Skin epidermis (tissue), 12 donors: ENCODE data around the gene C1orf159.

Experiments
- H3K27ac ChIP-seq, 21 experiments: fragments of 200-600 bp; sonication (generic) in 11 of 21; one replicate each; pipeline ENCODE4 v1.5.0; 2020; ENCODE audit warnings: mild to moderate bottlenecking in 3 of 21, inconsistent platforms in 2 of 21, moderate library complexity in 2 of 21
- H3K4me3 ChIP-seq, 7 experiments: fragments of 200-600 bp; sonication (generic) in 2 of 7; one replicate each; pipeline ENCODE4 v1.5.0; 2020; ENCODE audit warnings: inconsistent platforms in 2 of 7, mild to moderate bottlenecking in 2 of 7, moderate library complexity in 1 of 7

C1orf159 gene

GRCh38 chr1:1047963-1048362 is 67.9 kb downstream of the C1orf159 start:
- H3K4me3 ChIP-seq: no peak overlapping the region
- no peak overlapping the region for H3K27ac ChIP-seq

- no peak overlapping the region for H3K4me3 ChIP-seq
- no peak overlapping the region for H3K27ac ChIP-seq
Measured at GRCh38 chr1:1047407-1047806, 68.5 kb downstream of the C1orf159 start.

- H3K27ac ChIP-seq: no peak overlapping the region
- H3K4me3 ChIP-seq: no peak overlapping the region
Measured at GRCh38 chr1:1046767-1047166, 69.1 kb downstream of the C1orf159 start.

GRCh38 chr1:1046243-1046642 is 69.6 kb downstream of the C1orf159 start:
- Histone ChIP-seq H3K4me3 (no peak overlapping the region), H3K27ac (no peak overlapping the region)

GRCh38 chr1:1045129-1045528 is 70.8 kb downstream of the C1orf159 start:
- no peak overlapping the region for H3K27ac ChIP-seq
- no peak overlapping the region for H3K4me3 ChIP-seq

- Histone ChIP-seq H3K27ac (no peak overlapping the region), H3K4me3 (no peak overlapping the region)
Measured at GRCh38 chr1:1044455-1045078, 71.3 kb downstream of the C1orf159 start.

- no peak overlapping the region for H3K4me3 ChIP-seq
- no peak overlapping the region for H3K27ac ChIP-seq
Measured at GRCh38 chr1:1043921-1044320, 72.0 kb downstream of the C1orf159 start.

- no peak overlapping the region for H3K4me3 ChIP-seq
- no peak overlapping the region for H3K27ac ChIP-seq
Measured at GRCh38 chr1:1043411-1043810, 72.5 kb downstream of the C1orf159 start.

GRCh38 chr1:1042835-1043234 is 73.1 kb downstream of the C1orf159 start:
- no peak overlapping the region for H3K27ac ChIP-seq
- no peak overlapping the region for H3K4me3 ChIP-seq

GRCh38 chr1:1041873-1042272 is 74.0 kb downstream of the C1orf159 start:
- no peak overlapping the region for H3K4me3 ChIP-seq

GRCh38 chr1:1041092-1041523 is 74.8 kb downstream of the C1orf159 start:
- Histone ChIP-seq H3K27ac (no peak overlapping the region), H3K4me3 (no peak overlapping the region)

More at GRCh38 chr1:1041873-1042272, 74.0 kb downstream of the C1orf159 start:
- no peak overlapping the region for H3K27ac ChIP-seq

- H3K4me3 ChIP-seq: peak overlapping the region; percentile 12 to 38 (median 25)
- peak overlapping the region in 5 of 21 experiments; percentile 5 to 56 (median 35) for H3K27ac ChIP-seq
Measured at GRCh38 chr1:1040004-1040991, 75.6 kb downstream of the C1orf159 start.

- H3K27ac ChIP-seq: no peak overlapping the region
- H3K4me3 ChIP-seq: no peak overlapping the region
Measured at GRCh38 chr1:1039145-1039910, 76.6 kb downstream of the C1orf159 start.

GRCh38 chr1:1038694-1039093 is 77.2 kb downstream of the C1orf159 start:
- Histone ChIP-seq H3K4me3 (no peak overlapping the region), H3K27ac (no peak overlapping the region)

GRCh38 chr1:1037366-1038327 is 78.2 kb downstream of the C1orf159 start:
- Histone ChIP-seq H3K27ac (no peak overlapping the region), H3K4me3 (no peak overlapping the region)

- H3K4me3 ChIP-seq: no peak overlapping the region
- no peak overlapping the region for H3K27ac ChIP-seq
Measured at GRCh38 chr1:1035291-1035943, 80.5 kb downstream of the C1orf159 start.

- peak overlapping the region in 3 of 7 experiments; percentile 33 to 40 (median 36) for H3K4me3 ChIP-seq
- no peak overlapping the region for H3K27ac ChIP-seq
Measured at GRCh38 chr1:1034439-1034781, 81.5 kb downstream of the C1orf159 start.

GRCh38 chr1:1033731-1034438 is 82.0 kb downstream of the C1orf159 start:
- peak overlapping the region in 1 of 21 experiments; percentile 19 for H3K27ac ChIP-seq
- peak overlapping the region in 6 of 7 experiments; percentile 6 to 40 (median 32) for H3K4me3 ChIP-seq
